HK-2 (cell line): ENCODE results near the gene LFNG.
A peak's percentile ranks its signal among the peaks of the same experiment; 100 is the strongest.

Source experiments
- DNase-seq: peaks from one replicate; pipeline ENCODE4 v3.0.0-alpha.2; 2018; ENCODE audit not compliant: unreplicated experiment

Gene LFNG

DNA sequence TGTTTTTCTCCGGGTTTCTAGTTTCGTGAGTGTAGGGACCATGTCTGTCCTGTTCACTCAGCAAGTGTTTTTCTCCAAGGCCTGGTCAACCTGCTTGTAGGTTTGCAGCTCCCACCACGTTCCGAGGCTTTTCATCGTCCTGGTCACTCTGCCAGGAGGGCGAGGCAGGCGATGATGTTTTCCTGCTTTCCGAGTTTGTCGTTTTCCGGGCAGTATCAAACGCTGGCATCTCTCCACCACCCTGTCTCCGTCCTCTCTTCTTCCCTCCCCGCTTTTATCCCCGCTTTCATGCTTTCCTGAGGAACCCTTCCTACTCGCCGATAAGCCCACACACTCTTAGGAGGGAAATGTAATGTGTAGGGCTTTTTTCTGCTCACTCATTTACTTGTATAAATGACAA lies 50.4 kb downstream of the LFNG start:
- no peak for DNase-seq

DNA sequence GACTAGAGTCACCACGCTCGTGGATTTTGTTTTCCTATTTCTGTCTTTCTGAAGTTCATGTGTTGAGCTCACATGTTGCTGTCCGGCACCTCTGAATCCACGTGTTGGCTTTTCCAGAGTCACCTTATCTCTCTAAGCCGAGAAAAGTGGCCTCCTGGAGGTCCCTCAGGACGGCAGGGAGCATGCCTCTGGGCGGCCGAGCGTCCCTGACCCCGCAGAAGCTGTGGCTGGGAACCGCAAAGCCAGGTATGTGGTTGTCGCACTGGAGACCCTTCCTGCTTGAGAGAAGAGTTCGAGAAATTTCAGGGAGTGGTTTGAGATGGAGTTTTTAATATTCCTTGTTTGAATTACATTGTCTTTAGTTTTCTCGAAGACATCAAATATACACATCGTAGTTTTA lies 51.8 kb downstream of the LFNG start:
- no peak for DNase-seq

DNA sequence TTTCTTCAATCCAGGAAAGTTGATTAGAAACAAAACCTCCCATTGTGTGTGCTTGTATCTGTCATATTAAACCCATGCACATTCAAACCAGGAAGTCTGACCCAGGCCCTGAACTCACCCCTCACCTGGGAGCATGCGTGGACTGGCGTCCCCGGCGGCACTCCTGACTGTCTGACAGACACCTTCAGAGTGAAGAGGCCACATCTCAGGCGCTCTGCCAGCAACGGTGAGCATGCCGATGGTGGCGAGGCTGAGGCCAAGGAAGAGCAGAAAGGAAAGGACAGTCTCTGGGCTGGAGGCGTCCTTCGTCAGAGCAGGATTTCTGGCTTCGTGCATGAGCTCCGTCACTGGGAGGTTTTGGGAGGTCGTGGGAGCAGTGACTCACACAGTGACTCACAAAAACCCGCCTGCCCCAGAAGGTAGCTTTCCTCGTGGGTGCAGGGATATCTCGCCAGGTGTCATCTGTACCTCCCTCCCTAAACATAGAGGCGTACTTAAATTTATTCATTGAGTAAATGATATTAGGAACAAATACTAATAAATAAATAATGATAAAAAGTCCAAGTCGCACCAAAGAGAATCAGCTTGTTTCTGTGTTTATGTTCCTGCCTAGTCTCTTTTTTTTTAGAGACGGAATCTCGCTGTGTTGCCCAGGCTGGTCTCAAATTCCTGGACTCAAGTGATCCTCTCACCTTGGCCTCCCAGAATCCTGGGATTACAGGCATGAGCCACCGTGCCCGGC lies 52.7 kb downstream of the LFNG start:
- peak; percentile 51 for DNase-seq

DNA sequence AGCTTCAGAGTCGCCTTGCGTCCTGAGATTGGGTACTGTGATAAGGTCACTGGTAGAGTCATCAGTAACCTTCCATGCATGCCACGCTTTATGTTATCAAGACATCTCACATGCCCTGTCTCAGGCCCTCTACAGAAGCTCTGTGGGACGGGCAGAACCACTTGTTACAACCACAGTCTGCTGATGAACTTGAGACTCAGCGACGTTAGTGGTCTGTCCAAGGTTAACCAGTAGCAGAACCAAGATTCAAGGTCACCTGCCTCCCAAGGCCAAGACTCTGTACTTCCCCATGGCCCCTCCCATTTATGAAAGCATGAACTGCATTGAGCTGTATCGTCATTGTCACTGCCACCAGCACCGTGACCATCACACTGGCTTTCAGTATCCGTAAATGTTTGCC lies 54.2 kb downstream of the LFNG start:
- no peak for DNase-seq

DNA sequence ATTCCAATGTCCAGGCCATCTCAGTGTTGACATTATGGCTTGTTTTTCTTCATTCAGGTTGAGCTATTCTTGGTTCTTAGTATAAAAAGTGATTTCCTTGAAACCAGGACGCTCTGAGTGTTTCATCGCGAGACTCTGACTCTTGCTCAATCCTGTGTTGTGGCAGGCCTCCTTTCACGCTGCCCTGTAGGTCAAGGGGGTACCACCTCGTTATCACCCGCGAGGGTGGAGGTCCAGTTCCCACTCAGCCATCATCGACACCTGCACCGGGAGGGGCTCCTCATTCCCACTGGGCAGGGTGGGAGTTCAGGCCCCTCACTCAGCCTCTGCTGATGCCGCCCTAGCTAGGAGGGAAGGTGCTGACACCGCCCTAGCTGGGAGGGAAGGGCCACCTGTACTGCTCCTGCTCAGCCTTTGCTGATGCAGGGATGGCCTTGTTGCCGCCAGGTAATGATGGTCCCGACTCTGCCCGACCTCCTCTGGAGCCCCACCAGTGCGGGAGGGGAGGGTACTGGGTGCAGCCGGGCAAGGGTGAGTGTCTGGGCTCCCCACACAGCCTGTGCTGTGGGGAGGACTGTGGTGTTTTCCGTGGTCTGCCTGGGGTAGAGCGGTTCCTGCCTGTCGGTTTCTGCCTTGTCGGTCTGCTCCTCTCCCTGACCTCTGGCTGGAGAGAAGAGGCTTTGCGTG lies 55.6 kb downstream of the LFNG start:
- DNase-seq: no peak

DNA sequence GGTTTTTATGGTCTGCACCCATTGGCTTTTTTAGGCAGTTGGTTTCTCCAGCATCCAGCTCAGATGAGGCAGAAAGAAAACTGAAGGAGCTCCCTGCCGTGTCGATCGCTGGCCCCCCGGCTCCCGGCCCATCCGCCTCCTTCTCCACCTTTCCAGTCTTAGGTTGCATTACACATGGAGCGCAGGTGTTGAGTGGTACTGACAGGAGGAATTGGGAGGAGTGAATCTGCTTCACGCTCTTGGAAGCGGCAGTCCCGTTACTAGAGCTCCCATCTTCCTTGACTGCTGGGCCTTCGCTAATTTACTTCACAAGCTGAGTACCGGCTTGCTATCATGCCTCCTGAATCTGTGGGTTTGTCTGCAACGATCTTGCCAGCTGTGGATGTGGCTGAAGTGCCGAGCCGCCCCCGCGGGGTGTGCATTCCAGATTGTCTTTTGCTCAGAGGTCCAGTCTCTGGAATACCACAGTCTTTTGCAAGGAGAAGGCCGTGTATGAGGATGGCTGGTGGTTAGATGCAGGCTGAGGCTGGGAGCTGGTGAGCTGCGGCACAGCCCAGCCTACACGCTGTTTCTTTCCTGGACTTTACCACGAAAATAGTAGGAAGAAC lies 56.3 kb downstream of the LFNG start:
- DNase-seq: no peak

DNA sequence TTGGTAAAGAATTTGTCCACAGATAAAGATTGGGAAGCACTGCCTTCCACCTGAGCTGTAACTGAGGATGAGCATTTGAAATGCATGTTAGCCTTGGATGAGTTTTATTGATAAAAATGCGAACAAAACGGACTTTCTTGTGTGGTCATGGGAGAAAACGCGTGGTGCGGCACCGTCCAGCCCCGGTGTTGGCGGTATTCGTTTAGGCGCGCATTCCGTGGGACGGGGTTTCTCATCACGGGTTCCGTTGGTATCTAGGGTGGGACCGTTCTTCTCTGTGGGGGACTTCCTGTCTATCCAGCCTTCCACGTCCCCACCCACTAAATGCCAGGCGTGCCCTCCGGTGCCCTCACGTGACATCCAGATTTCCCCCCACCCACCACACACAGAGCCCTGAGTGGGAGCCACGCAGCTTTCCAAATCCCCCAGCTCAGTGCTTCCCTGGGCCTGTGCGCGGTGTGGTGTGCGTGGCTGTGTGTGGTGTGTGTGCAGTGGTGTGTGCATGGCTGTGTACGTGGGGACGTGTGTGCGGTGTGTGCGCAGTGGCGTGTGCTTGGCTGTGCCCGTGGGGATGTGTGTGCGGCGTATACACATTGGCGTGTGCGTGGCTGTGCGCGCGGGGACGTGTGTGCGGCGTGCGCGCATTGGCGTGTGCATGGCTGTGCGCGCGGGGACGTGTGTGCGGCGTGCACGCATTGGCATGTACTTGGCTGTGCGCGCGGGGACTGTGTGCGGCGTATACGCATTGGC lies 57.3 kb downstream of the LFNG start:
- no peak for DNase-seq
